DMS153 treated with DMSO at 0.1 percent for 48 hours (cell line): Measurements from ENCODE around the gene NRL.
A peak's percentile ranks its signal among the peaks of the same experiment; 100 is the strongest.

Source experiments
- DNase-seq: peaks from one replicate; lab custom pipeline; 2025; ENCODE audit not compliant: unreplicated experiment; lab: John Stamatoyannopoulos, UW

NRL gene

DNA sequence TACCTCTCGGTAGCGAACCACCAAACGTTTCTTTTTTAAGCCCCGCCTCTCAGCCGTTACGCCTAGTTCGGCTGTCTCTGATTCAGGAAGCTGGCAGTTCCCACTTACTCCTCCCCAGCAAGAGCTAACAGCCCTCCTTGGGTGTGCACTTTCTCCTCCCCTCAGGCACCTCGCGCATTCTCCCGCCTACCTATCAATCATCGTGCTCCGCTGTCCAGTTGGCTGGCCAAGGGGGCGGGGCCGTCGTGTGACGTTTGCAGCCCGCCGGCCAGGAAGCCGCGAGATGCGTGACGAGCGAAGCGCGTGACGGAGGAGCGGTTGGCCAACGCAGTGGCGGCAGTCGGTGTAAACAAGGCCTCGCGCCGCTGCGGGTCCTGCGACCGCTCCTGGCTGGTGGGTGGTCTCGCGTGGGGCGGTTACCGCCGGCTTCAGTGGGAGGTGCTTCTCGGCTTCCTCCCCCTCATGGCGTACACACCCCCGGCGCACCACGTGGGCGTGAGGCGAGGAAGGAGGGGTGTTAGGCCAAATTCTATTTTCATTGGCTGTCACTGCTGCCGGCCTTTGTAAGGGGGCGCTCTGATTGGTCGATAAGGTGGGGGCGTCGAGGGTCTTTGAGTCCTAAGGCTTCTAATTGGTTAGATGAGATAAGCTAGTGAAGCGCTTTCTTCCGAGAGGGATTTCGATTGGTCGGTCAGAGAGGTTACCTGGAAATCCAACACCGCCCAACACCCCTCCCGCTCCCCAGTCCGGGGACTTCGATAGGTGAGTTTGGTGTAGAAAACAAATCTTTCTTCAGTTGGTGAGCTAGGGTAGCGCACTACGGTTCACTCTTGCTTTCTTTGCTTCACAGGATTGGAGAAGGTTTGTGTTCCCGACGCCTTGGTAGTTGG is at the start of gene NRL, which contains the start of gene DCAF11:
NRL (minus strand) TSS at position 418 of the 890 bp plus-strand sequence. CDS start 32,101 bp downstream, outside the sequence.
DCAF11 (plus strand) TSS at position 246 of the 890 bp plus-strand sequence. CDS start 818 bp downstream, outside the sequence.
- DNase-seq, result peak; percentile 98

DNA sequence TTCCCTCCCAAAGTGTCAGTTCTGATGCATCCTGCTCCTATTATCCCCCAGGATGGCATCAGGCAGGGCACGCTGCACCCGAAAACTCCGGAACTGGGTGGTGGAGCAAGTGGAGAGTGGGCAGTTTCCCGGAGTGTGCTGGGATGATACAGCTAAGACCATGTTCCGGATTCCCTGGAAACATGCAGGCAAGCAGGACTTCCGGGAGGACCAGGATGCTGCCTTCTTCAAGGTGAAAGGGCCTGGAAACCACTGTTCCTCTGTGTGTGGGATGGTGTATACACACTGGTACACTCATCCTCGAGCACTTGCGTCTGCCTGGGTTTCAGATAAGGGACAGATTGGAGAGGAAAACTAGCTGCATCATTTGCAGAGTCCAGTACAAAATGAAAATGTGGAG is 47.3 kb upstream of the NRL start:
- DNase-seq, result no peak

DNA sequence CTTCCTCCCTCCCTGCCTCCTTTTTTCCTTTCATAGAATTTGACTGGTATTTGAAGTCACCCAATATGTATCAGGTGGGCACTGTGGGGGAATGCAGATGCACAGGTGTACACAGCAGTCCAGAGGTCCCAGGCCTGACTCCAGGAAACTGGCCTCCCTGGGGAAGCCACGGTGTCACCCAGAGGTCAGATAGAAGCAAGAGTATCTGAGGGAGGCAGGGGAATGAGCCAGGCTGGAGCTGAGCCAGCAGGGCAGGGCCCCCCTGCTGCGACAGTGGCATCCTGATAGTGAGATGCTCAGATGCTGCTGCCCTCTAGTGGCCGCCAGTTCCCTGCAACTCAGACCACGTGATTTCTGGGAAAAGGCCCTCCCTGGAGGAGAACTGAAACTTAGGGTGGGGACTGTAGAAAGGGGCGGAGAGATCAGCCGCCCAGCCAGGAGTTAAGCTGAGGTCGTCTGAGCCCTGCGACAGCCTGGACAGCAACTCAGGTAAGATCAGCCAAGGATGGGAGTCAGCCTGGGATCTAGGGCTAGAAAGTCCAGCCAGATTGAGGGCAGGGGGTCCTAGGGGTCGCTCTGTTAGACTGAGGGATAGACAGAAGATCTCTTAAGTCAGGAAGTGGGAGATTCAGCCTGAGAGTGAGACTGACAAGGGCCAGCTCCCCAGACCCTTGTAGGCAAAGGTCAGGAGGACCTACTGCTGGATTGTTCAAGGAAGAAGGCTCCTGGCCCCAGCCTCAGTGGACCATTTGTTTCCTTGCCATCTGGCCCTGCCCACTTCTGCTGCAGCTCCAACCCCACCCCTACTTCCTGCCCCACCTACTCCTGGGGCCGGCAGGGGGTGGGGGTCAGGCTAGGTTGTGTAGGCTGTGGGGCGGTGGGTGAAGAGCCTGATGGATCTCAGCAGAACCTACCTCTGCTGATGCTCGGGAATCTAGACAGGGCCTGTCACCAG is 46.4 kb upstream of the NRL start, which contains the start of gene IRF9:
IRF9 (plus strand) TSS at position 416 of the 955 bp plus-strand sequence. CDS start 880 bp downstream, outside the sequence.
- peak; percentile 93 for DNase-seq

DNA sequence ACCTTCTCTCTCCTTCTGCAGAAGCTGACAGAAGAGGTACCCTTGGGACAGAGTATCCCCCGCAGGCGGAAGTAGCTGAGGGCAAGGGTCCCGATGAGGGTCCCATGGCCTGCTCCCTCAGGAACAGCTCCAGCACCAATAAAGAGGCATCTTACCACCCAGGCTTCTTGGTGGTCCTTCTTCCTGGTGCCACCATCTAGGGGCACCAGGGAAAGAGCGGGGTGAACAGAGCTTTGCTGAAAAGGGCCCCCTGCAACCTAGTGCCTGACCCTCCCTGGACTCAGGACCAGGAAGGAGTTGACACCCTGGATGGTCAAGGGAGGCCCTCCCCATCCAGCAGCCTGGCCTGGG is 45.7 kb upstream of the NRL start:
- DNase-seq, result no peak

DNA sequence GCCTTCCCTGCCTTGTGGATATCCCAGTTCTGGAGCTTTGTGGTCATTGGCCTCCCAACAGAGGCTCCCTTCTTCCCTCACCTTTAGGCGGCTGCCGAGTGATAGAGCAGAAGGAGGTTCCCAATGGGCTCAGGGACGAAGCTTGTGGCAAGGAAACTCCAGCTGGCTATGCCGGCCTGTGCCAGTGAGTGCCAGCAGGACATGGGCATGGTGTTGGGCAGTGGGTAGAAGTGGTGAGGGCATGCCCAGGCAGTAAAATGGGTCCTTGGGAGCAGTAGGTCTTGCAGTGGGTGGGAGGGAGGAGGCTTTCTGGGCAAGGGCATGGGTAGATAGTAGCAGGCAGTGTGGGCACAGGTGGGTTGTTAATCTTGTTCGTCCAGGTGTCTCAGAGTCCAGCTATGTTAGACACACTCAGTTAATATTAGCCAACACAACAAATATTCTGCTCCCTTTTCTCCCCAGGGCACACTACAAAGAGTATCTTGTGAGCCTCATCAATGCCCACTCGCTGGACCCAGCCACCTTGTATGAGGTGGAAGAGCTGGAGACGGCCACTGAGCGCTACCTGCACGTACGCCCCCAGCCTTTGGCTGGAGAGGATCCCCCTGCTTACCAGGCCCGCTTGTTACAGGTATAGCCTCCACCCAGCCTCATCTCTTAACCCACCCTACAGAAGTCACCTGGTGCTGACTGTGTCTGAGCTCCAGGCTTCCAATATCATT is 45.2 kb upstream of the NRL start:
- DNase-seq, result no peak

DNA sequence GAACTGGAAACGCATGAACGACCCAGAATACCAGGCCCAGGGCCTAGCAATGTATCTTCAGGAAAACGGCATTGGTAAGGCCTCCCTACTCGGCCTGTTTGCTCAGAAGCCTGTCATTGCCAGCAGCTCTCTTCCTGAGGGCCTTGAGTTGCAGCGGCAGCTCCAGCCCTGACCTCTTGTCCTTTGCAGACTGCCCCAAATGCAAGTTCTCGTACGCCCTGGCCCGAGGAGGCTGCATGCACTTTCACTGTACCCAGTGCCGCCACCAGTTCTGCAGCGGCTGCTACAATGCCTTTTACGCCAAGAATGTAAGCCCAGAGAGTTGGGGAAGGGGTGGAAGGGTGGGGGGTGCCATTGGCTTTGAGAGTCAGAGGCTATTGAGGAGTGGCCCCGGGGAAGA is 42.6 kb upstream of the NRL start:
- no peak for DNase-seq

DNA sequence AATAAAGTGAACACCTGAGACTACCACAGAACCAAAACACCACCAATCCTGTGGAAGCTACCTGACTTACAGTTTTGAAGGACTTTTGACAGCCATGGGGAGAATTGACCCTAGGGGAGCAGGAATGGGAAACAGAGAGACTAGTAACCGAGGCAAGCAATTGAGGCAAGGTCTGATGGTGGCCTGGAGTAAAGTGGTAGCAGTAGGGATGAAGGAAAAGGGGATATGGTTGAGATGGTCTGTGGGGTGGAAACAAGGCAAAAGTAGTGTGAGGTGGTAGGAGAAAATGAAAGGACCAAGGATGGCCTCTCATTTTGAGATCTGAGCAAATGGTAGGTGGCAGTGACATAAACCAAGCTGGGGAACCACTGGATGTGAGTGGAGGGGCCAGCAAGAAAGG is 42.1 kb upstream of the NRL start:
- no peak for DNase-seq

DNA sequence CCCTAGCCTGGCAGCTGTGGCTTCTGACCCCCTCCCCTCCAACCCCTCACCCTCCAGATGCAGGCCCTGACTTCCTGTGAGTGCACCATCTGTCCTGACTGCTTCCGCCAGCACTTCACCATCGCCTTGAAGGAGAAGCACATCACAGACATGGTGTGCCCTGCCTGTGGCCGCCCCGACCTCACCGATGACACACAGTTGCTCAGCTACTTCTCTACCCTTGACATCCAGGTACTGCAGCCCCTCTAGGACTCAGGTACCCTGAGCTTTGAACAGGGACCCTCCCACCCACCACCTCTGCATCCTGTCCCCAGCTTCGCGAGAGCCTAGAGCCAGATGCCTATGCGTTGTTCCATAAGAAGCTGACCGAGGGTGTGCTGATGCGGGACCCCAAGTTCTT is 40.4 kb upstream of the NRL start:
- no peak for DNase-seq

DNA sequence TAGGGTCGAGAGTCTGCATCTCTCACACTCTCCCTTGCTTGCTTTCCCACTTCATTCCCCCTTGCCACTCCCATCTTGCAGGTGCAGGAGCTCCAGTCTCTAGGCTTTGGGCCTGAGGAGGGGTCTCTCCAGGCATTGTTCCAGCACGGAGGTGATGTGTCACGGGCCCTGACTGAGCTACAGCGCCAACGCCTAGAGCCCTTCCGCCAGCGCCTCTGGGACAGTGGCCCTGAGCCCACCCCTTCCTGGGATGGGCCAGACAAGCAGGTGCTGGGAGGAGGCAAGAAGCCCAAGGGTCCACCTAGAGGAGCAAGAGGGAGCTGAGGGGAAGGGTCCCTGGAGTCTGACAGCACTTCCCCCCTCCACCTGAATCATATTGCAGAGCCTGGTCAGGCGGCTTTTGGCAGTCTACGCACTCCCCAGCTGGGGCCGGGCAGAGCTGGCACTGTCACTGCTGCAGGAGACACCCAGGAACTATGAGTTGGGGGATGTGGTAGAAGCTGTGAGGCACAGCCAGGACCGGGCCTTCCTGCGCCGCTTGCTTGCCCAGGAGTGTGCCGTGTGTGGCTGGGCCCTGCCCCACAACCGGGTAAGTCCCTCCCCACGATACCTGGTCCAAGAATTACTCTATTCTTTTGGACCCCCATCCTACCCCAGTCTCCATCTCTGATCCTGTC is 36.8 kb upstream of the NRL start:
- DNase-seq, result no peak

DNA sequence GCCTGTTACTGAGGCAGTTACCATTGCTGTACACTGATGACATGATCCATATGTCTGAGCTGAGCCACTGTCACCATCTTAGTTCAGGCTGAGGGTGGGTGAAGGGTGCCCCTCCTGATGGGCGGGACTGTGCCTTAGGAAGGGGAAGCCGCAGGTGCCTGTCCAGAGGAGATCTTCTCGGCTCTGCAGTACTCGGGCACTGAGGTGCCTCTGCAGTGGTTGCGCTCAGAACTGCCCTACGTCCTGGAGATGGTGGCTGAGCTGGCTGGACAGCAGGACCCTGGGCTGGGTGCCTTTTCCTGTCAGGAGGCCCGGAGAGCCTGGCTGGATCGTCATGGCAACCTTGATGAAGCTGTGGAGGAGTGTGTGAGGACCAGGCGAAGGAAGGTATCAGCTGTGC is 36.2 kb upstream of the NRL start:
- no peak for DNase-seq

DNA sequence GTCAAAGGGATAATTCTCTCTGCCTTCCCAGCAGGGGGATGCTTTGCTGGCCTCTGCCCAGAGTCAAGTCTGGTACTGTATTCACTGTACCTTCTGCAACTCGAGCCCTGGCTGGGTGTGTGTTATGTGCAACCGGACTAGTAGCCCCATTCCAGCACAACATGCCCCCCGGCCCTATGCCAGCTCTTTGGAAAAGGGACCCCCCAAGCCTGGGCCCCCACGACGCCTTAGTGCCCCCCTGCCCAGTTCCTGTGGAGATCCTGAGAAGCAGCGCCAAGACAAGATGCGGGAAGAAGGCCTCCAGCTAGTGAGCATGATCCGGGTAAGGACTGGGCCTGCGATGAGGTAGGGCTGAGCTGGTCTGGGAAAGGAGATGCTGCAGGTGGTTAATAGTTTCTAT is 35.8 kb upstream of the NRL start:
- no peak for DNase-seq

DNA sequence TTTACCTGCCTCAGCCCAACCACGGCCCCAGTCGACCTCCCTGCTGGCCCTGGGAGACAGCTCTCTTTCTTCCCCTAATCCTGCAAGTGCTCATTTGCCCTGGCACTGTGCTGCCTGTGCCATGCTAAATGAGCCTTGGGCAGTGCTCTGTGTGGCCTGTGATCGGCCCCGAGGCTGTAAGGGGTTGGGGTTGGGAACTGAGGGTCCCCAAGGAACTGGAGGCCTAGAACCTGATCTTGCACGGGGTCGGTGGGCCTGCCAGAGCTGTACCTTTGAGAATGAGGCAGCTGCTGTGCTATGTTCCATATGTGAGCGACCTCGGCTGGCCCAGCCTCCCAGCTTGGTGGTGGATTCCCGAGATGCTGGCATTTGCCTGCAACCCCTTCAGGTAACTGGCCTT is 35.3 kb upstream of the NRL start:
- no peak for DNase-seq

DNA sequence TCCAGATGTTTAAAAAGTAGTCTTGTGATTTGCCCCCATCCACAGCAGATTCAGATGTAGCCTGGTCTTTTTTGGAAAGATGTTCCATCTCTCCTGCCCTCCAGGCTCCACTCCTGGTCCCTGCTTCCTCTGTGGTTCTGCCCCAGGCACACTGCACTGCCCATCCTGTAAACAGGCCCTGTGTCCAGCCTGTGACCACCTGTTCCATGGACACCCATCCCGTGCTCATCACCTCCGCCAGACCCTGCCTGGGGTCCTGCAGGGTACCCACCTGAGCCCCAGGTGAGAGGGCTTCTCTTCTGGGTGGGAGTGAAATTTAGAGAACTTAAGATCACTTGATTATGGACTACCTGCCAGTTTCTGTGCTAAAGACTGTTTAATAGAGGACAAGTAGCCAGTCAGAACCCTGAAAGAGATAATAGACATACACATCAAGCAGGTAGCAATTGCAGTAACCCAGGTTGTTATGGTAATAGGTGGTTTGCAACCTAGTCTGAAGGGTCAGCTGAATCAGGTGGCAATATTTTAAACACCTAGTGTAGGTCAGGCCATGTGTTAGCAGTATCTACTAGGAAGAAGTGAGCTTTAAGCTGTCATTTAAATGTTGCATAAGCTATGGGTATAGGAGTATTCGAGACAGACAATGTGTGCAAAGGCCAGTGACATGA is 34.7 kb upstream of the NRL start:
- DNase-seq, result no peak

DNA sequence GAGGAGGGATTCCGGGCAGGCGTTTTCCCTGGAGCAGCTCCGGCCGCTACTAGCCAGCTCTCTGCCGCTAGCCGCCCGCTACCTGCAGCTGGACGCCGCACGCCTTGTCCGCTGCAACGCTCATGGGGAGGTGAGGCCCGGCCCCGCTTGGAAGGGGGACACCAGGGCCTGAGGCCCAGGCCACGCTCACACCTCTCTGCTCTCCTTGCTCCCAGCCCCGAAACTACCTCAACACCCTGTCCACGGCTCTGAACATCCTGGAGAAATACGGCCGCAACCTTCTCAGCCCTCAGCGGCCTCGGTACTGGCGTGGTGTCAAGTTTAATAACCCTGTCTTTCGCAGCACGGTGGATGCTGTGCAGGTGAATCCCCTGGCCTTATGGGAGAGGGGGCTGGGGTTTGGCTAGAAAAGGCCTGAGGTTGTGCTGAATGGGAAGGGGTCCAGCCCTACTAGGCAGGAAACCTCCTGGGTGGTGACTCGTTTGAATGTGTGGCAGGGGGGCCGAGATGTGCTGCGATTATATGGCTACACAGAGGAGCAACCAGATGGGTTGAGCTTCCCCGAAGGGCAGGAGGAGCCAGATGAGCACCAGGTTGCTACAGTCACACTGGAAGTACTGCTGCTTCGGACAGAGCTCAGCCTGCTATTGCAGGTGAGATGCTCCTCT is 33.1 kb upstream of the NRL start:
- no peak for DNase-seq

DNA sequence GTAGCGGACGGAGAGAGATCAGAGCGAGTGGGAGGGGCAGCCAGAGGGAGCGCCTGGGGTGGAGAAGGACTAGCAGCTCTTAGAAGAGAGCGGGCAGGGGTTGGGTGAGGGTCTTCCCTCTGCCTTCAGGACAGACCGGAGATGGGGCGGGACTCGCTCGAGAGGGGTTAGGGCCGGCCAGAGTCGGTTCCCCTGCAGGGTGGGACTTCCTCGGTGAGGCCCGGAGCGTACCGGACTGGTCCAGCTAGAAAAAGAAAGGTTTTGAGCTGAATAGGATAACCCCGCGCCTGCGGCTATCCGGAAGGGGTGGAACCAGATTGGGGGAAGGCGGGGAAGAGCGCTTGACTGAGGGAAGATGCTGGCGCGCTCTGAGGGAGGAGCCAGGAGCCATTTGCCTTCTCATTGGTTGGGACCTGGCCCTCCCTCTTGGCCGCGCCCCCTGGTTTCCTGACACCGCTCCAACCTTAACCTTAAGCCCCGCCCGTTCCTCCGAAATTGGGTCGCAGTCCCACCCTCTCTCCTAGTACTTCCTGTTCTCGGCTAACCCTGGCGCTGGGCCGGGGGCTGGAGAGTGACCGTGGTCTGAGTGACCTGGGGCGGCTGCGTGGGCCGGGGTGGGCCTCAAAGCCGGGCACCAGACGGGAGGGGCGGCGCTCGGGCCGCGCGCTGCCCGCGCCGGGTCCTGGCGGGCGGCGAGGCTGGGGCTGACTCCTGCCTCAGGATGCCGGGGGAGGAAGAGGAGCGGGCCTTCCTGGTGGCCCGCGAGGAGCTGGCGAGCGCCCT is 32.4 kb upstream of the NRL start, which contains the start of gene RNF31:
RNF31 (plus strand) TSS at position 521 of the 783 bp plus-strand sequence; CDS start at position 722, 201 bp downstream.
- peak; percentile 96 for DNase-seq

DNA sequence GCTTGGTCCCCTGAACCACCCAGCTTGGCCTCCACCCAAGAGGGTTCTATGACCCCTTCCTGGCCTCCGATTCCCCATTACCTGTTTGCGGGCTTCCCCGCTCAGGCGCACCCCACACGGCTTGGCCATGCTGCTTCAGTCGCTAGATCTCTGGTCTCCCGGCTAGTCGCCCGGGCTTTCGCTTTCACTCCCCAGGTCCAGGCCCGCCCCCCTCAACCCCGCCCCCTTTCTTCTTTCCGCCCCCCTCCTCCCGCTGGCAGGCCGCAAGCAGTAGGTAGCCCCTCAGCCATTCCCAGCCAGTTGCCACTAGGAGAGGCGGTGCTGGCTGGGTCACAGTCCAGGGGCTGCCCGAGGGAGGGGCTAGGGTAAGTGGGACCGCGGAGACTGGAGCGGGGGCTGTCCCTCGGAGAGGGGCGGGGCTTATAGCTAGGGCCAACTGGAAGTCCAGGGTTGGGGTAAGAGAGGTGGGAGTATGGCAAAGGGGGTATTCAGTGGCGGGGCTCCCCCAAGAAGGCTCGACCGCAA is 31.8 kb upstream of the NRL start, which contains the start of gene PSME2:
PSME2 (minus strand) TSS at position 158 of the 525 bp plus-strand sequence; CDS start at position 129, 29 bp downstream.
- DNase-seq, result peak; percentile 76

DNA sequence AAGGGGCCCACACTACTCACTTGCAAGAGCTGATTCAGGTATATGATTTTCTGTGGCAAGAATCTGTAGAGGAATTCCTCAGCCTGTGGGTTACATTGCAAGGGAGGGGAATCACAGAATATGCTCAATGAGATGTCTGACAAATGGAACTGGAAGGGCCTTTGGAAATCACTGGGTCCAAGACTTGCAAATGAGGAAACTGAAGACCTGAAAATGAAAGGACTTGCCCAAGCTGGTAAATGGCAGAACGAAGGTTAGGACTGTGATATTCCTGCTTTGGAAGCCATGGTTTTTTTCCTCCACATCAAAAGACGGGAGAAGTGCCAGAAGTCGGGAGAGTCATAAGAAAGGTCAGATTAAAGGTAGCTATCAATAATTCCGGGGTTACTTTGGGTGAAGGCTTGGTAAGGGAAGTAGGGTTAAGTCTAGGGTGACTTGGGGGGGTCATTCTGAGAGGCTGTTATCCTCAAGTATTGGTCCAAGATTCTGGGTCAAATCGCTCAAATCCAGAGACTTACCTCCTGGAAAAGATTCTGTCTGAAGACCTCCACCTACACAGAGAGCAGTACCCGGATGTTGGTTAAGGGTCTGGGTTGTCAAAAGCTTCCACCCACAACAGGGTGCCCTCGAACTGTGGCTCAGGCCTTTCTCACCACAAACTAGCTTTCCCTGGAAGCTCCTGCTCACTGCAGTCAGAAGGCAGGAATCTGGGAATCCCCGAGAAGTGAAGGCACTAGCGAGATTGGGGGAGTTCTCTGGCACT is 31.1 kb upstream of the NRL start:
- DNase-seq, result no peak
